Astrocyte of the cerebellum (primary cell): ENCODE measurements around the gene TBCK.

Experiments
- DNase-seq: peaks from one replicate; pipeline ENCODE4 v3.0.0-alpha.2; 2011; ENCODE audit warnings: low read depth
- H3K4me3 ChIP-seq: 2 replicates; pipeline ENCODE4 v1.5.1; 2011; ENCODE audit warnings: mild to moderate bottlenecking, low read depth, low read length, moderate library complexity
- in situ Hi-C: cut with HindIII; loops from 2 replicates; pipeline ENCODE4 v1.10.0; 2017; ENCODE audit warnings: low sequenced_read_pairs
- TF ChIP-seq, protein P1 (sequence below): IDR thresholded peaks from 2 replicates; pipeline ENCODE4 v1.5.1; 2012; ENCODE audit warnings: low read length, low read depth, moderate library complexity, mild to moderate bottlenecking; ENCODE audit errors: missing control alignments

TBCK gene

GRCh38 chr4:106263594-106264330 is 52.2 kb downstream of the TBCK start:
- TF ChIP-seq, protein P1, sequence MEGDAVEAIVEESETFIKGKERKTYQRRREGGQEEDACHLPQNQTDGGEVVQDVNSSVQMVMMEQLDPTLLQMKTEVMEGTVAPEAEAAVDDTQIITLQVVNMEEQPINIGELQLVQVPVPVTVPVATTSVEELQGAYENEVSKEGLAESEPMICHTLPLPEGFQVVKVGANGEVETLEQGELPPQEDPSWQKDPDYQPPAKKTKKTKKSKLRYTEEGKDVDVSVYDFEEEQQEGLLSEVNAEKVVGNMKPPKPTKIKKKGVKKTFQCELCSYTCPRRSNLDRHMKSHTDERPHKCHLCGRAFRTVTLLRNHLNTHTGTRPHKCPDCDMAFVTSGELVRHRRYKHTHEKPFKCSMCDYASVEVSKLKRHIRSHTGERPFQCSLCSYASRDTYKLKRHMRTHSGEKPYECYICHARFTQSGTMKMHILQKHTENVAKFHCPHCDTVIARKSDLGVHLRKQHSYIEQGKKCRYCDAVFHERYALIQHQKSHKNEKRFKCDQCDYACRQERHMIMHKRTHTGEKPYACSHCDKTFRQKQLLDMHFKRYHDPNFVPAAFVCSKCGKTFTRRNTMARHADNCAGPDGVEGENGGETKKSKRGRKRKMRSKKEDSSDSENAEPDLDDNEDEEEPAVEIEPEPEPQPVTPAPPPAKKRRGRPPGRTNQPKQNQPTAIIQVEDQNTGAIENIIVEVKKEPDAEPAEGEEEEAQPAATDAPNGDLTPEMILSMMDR, result no peak
- no peak for DNase-seq
- H3K4me3 ChIP-seq, result no peak overlapping the region
- in situ Hi-C loops, result no loop called here

DNA sequence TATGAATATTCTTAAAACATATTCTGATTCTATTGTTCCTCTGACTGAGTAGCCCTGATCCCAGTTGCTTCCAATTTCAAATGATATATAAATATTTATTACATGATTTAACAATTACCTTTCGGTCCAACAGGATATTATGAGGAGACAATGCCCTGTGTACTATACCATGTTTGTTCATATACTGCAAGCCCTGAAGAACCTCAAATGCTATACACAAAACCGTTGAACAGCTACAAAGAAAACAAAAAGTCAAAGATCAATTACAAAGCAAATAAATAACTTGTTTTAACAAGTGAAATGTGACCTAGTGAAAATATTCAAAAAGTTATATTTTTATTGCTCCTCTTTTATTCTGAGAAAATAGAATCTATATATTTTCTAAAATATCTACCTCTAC is 54.0 kb downstream of the TBCK start:
- TF ChIP-seq, protein P1, result no peak
- in situ Hi-C loops, result no loop called here
- DNase-seq, result no peak
- no peak overlapping the region for H3K4me3 ChIP-seq

- no peak overlapping the region for H3K4me3 ChIP-seq
- no peak for DNase-seq
Observed at GRCh38 chr4:106258145-106259045, 57.6 kb downstream of the TBCK start.

GRCh38 chr4:106256190-106256589 is 59.8 kb downstream of the TBCK start:
- no peak overlapping the region for H3K4me3 ChIP-seq

More at GRCh38 chr4:106258145-106259045, 57.6 kb downstream of the TBCK start:
- in situ Hi-C loops, result no loop called here
- TF ChIP-seq, protein P1, result no peak

DNA sequence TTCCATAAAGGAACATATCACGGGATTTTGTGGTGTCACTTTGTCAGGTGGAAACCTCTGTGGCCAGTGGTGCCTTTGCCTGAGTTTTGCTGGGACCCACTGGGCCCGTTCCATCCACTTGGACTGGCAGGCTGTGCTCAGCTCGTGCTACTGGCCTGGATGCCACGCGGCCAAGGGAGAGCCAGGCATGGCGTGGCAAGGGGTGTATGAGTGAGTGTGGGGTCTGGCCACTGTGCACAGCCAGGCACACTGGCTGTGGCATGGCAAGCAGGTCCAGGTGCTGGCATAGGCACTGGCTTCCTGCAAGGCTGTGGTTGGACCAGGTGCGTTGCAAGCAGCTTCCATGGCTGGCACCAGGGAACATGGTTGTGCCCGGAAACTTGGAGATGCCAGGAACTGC is 60.8 kb downstream of the TBCK start:
- in situ Hi-C loops, result no loop called here
- no peak for DNase-seq
- TF ChIP-seq, protein P1, result no peak
- no peak overlapping the region for H3K4me3 ChIP-seq

More at GRCh38 chr4:106256190-106256589, 59.8 kb downstream of the TBCK start:
- no peak for DNase-seq
- in situ Hi-C loops, result no loop called here
- TF ChIP-seq, protein P1, result no peak

DNA sequence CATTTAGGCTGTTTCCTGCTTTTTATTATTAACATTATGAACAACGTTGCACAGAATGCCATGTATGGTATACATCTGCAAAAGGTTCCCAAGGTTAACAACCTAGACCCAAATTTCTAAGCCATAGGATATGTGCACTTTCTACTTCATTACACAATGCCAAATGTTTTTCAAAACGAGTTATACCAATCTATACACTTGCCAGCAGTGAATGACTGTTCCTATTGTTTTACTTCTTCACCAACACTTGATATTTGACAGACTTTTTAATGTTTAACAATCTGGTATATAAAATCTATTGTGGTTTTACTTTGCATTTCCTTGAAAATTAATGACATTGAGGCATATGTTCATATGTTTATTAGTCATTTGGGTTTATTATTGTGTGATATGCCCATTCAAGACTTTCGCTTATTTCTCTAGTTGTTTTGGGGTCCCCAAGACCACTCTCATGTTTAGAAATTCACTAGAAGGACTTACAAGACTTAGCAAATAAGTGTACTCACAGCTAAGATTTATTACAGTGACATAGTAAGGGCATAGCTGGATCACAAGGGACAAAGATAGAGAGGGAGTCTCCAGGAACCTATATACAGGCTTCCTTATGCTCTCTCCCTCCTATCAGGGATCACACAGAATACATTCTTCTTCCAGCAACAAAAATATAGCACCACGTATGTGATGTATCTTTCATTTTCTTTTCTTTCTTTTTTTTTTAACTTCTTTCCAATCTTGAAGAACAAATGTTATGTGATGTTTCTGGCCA is 62.5 kb downstream of the TBCK start:
- in situ Hi-C loops, result no loop called here

More for the DNA sequence above, 62.5 kb downstream of the TBCK start:
- TF ChIP-seq, protein P1, result no peak
- no peak for DNase-seq
- H3K4me3 ChIP-seq, result no peak overlapping the region
